GM12878 (cell line): ENCODE results near the gene CRYGC. TPM values are rescaled to one million over a fixed set of nuclear protein-coding genes. Genes with fewer than 3 reads are reported as not detected.

Experiments
- CREB1 ChIP-seq: IDR thresholded peaks from 2 replicates; pipeline ENCODE4 v1.6.1; 2012; ENCODE audit warnings: low read depth, mild to moderate bottlenecking, inconsistent platforms
- E2F8 ChIP-seq: fragments of 450-650 bp; IDR thresholded peaks from 2 replicates; pipeline ENCODE4 v1.6.1; 2018; ENCODE audit warnings: mild to moderate bottlenecking, low read depth, moderate library complexity; ENCODE audit not compliant: partially characterized antibody
- ELK1 ChIP-seq: IDR thresholded peaks from 2 replicates; pipeline ENCODE4 v1.6.1; 2012; ENCODE audit warnings: low read depth, low read length, improper control_type of control experiment
- ETV6 ChIP-seq, 2 experiments: fragments of 450-650 bp in 1 of 2; IDR thresholded peaks in 1 of 2; conservative IDR thresholded peaks in 1 of 2; 2 replicates each; pipeline ENCODE4 v1.6.1; 2014; ENCODE audit warnings: antibody characterized with exemption in 1 of 2, borderline replicate concordance in 1 of 2, low read depth in 1 of 2, mild to moderate bottlenecking in 1 of 2, moderate library complexity in 1 of 2
- MEF2A ChIP-seq: IDR thresholded peaks from 2 replicates; pipeline ENCODE4 v1.6.1; 2011; ENCODE audit warnings: low read depth, mild to moderate bottlenecking, low read length, moderate library complexity; ENCODE audit not compliant: insufficient read depth
- POLR2AphosphoS2 ChIP-seq: IDR thresholded peaks from 2 replicates; pipeline ENCODE4 v1.6.1; 2011; ENCODE audit warnings: low read depth, mild to moderate bottlenecking, low read length, improper control_type of control experiment, moderate library complexity
- REST ChIP-seq: IDR thresholded peaks from 2 replicates; pipeline ENCODE4 v1.6.1; 2012; ENCODE audit warnings: mild to moderate bottlenecking, low read depth, low read length
- ZBTB4 ChIP-seq: fragments of 450-650 bp; formaldehyde crosslinking; IDR thresholded peaks from 2 replicates; pipeline ENCODE4 v1.4.0; 2022; ENCODE audit warnings: mild to moderate bottlenecking, moderate library complexity
- ZSCAN29 ChIP-seq: fragments of 450-650 bp; IDR thresholded peaks from 2 replicates; pipeline ENCODE4 v1.6.1; 2017; ENCODE audit warnings: mild to moderate bottlenecking, moderate library complexity
- ZZZ3 ChIP-seq: IDR thresholded peaks from 2 replicates; pipeline ENCODE4 v1.6.1; 2011; ENCODE audit warnings: low read depth; ENCODE audit not compliant: control insufficient read depth, insufficient read length
- polyA plus RNA-seq, 11 experiments: library from polyadenylated mRNA; depleted of rRNA in 4 of 11; unstranded in 6 of 11; stranded (reverse) in 5 of 11; fragments of >200 nt; fragmentation: Nextera tagmentation in 4 of 11; fragmentation: Illumina TruSeq in 1 of 11; extraction: Ambion mirVana in 4 of 11; extraction: Trizol in 1 of 11; gene quantifications; 1 replicate in 1 of 11; 2 replicates in 10 of 11; pipeline versions ENCODE4 v1.2.1 to v1.2.3, GENCODE V29; 2011 to 2016; ENCODE audit warnings: inconsistent platforms in 2 of 11, missing spikeins in 2 of 11, low read depth in 1 of 11
- total RNA-seq, 4 experiments: library from RNA; depleted of rRNA in 3 of 4; stranded (reverse); fragments of >200 nt in 3 of 4; fragmentation: Illumina TruSeq in 1 of 4; extraction: Trizol in 1 of 4; gene quantifications; 2 replicates each; pipeline versions ENCODE4 v1.2.1 to v1.2.3, GENCODE V29; 2013 to 2021

Gene CRYGC
- total and polyA plus RNA-seq, 10 of the 15 experiments (the other 5 are each of a cell fraction or from before 2014, with no cell fraction given): not detected

- TF ChIP-seq ELK1 (no peak), MEF2A (no peak), POLR2AphosphoS2 (no peak), ETV6 (conservative IDR thresholded peaks at IDR 0.05 in 1 of 2, IDR thresholded peaks at IDR 0.05 in 1 of 2; ENCODE audit: borderline replicate concordance in 1 of 2, low read depth in 1 of 2) (no peak), E2F8 (no peak), ZSCAN29 (no peak), REST (no peak), ZZZ3 (no peak), CREB1 (no peak), ZBTB4 (CRISPR knock-in tag) (no peak)
These were observed 2.5 kb downstream of the CRYGC start (continued) for GRCh38 chr2:208127090-208127489.
